ENCODE results near the gene POLR2J.

Gene POLR2J

DNA sequence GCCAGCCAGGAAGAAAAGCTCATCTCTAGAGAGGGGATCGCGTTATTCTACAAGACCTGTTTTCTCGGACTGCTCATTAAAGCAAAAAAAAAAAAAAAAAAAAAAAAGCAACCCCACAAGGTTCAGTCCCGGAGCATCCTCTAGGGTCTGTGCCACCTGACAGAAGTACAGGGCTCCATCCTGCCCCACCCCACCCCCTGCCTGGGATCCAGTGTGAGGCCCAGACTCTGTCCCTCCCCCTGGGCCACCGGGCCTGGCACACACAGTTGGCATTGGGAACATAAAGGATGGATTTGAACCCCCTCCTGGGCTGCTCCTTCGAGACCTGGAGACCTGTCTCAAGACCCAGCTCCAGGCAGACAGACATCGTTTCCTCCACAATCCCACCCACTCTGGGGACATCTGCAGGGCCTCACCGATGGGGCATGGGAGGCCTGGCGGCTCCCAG, 44.7 kb downstream of the POLR2J start:
- no peak for DNase-seq

GRCh38 chr7:102433219-102434038, 45.3 kb downstream of the POLR2J start, which contains the start of gene ORAI2:
TSS of gene ORAI2 (plus strand) at chr7:102433575. CDS start at chr7:102438957, 5,382 bp downstream.
- peak; percentile 7 for DNase-seq

DNA sequence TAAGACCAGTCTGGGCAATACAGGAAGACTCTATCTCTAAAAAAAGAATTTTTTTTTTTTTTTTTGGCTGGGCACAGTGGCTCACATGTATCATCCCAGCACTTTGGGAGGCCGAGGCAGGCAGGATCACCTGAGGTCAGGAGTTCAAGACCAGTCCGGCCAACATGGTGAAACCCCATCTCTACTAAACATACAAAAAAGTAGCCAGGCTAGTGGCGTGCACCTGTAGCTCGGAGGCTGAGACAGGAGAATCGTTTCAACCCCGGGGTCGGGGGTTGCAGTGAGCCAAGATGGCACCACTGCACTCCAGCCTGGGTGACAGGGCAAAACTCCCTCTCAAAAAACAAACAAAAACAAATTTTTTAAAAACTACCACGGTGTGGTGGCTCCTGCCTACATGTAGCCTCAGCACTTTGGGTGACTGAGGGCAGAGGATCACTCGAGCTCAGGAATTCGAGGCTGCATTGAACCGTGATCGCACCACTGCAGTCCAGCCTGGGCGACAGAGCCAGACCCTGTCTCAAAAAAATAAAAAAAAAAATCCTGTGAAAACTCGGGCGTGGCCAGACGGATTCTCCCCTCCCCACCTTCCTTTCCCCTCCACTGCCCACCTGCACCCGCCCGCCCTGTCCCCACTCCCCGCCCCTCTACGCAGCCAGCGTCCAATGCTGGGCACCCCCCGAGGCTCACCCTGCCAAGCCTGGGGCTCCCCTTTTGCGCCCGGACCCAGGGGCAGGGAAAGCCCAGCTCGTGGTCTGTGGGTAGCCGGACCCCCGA, 46.1 kb downstream of the POLR2J start:
- DNase-seq = no peak

GRCh38 chr7:102431617-102432298, 47.0 kb downstream of the POLR2J start:
- DNase-seq = peak; percentile 2

- no peak for DNase-seq
Measured at GRCh38 chr7:102429141-102429899, 49.4 kb downstream of the POLR2J start.

DNA sequence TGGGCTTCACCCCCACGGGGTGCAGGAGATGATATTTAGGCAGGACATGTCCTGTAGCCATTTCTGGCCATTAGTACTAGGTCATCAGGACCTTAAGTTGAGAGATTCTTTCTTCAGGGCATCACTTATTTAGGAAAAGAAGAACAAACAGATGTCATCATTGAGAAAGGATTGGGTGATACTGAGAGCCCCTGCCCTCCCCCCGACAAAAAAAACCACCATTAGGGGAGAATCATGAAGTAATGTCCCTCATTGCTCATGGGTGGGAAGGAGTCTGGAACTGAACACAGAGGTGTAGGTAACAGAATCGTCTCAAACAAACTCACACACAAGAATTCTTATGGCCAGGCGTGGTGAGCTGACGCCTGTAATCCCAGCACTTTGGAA, 51.7 kb downstream of the POLR2J start:
- DNase-seq = no peak

GRCh38 chr7:102426268-102427018, 52.3 kb downstream of the POLR2J start:
- no peak for DNase-seq

GRCh38 chr7:102425639-102426267, 53.0 kb downstream of the POLR2J start:
- DNase-seq = no peak

GRCh38 chr7:102424787-102425218, 53.9 kb downstream of the POLR2J start:
- DNase-seq = no peak

GRCh38 chr7:102424129-102424551, 54.6 kb downstream of the POLR2J start:
- DNase-seq = no peak

All from NCI-H446 treated with DMSO at 0.1 percent for 48 hours (cell line).